22Rv1 (cell line): ENCODE data around the gene ITFG2.

Experiments used
- CTCF ChIP-seq: fragments of 450-650 bp; IDR thresholded peaks from 2 replicates; pipeline ENCODE4 v1.5.1; 2017; ENCODE audit warnings: mild to moderate bottlenecking
- ZFX ChIP-seq: fragments of 450-650 bp; IDR thresholded peaks from 2 replicates; pipeline ENCODE4 v1.6.1; 2017; ENCODE audit warnings: antibody characterized with exemption, borderline replicate concordance

- TF ChIP-seq CTCF, result no peak
- TF ChIP-seq ZFX, result no peak
Observed at GRCh38 chr12:2860170-2860569, 47.7 kb downstream of the ITFG2 start.
